ENCODE results near the gene SERTAD3. TPM values are rescaled to one million over a fixed set of nuclear protein-coding genes. Genes with fewer than 3 reads are reported as not detected.
"Not testable (repeated sequence)": the region's sequence is repeated elsewhere in the genome, so short reads cannot be mapped to it uniquely, and the experiment has no call there.

The SERTAD3 gene
- total and polyA plus RNA-seq, 2 donors (not counting 3 experiments of a cell fraction or from before 2014, with no cell fraction given) = 13.3 to 29.9 TPM

- BruUV-seq (replicated peaks) = no TSS peak
- no peak for TF ChIP-seq POLR2A (IDR thresholded peaks at IDR 0.05; ENCODE audit: low read depth, low read length)
- TF ChIP-seq FOS (IDR thresholded peaks at IDR 0.05; ENCODE audit: borderline replicate concordance, insufficient read depth, low read length) = no peak
- TF ChIP-seq POLR2AphosphoS5 (IDR thresholded peaks at IDR 0.05; ENCODE audit: insufficient read depth, low read depth, low read length) = no peak
- TF ChIP-seq GATA2 (IDR thresholded peaks at IDR 0.05; ENCODE audit: insufficient read depth, insufficient read length, low read depth, low read length) = no peak
- TF ChIP-seq CTCF (IDR thresholded peaks at IDR 0.05; ENCODE audit: extremely low read depth in 1 of 2, insufficient read depth in 1 of 2, low read depth in 1 of 2, low read length in 2 of 2) = no peak
- no peak for TF ChIP-seq EZH2 (IDR thresholded peaks at IDR 0.05; ENCODE audit: borderline replicate concordance, low read depth, low read length, severe bottlenecking)
- TF ChIP-seq JUN (IDR thresholded peaks at IDR 0.05; ENCODE audit: borderline replicate concordance, insufficient read depth, insufficient read length, low read depth) = no peak
- TF ChIP-seq MYC (IDR thresholded peaks at IDR 0.05; ENCODE audit: low read depth, low read length) = no peak
- no peak for TF ChIP-seq MAX (IDR thresholded peaks at IDR 0.05; ENCODE audit: insufficient read depth, insufficient read length)
- CTCF ChIA-PET = interaction anchor here (2.0 kb wide), 1 partner anchor 11 kb away, joined by 6 read pairs; no protein-coding TSS in a partner anchor
Observed at GRCh38 chr19:40431698-40432097, 12.4 kb downstream of the SERTAD3 start.

GRCh38 chr19:40430242-40430641 is 13.9 kb downstream of the SERTAD3 start:
- CTCF ChIA-PET = interaction anchor here (0.6 to 2.0 kb wide), 4 partner anchors 9 to 34 kb away, joined by 3 to 6 read pairs (median 5); no protein-coding TSS in a partner anchor
- H3K27ac ChIP-seq (ENCODE audit: insufficient read depth, low read depth, low read length); H3K9me3 ChIP-seq (replicated peaks; ENCODE audit: control insufficient read depth, insufficient read depth, low read length); H2AFZ ChIP-seq (ENCODE audit: low read depth, low read length); BruUV-seq (replicated peaks); dilution Hi-C loops (cut with MboI; ENCODE audit: extremely low pct_ligation_motif_present, low sequenced_read_pairs); intact Hi-C loops (cut with micrococcal nuclease); H3K4me2 ChIP-seq (ENCODE audit: insufficient read depth, low read length); DNase-seq (ENCODE audit: low read depth, low spot score); H3K36me3 ChIP-seq (ENCODE audit: control insufficient read depth in 2 of 2, extremely low read depth in 1 of 2, insufficient read depth in 2 of 2, low read length in 2 of 2); POLR2A ChIA-PET; H3K4me3 ChIP-seq (replicated peaks in 1 of 3; ENCODE audit: insufficient read depth in 1 of 3, low read depth in 1 of 3, low read length in 3 of 3); H3K27me3 ChIP-seq (ENCODE audit: control insufficient read depth in 2 of 2, insufficient read depth in 2 of 2, low read length in 2 of 2); H3K9me1 ChIP-seq (replicated peaks; ENCODE audit: control insufficient read depth, extremely low read depth, insufficient read depth, low read length); H3K79me2 ChIP-seq (ENCODE audit: control insufficient read depth, insufficient read depth, low read length); FAIRE-seq; H4K20me1 ChIP-seq (replicated peaks; ENCODE audit: control insufficient read depth, extremely low read depth, insufficient read depth, low read length); H3K9ac ChIP-seq (replicated peaks; ENCODE audit: extremely low read depth, insufficient read depth, low read length): not testable (repeated sequence)
- peaks cover 16% of the 10 kb centered on the region for H3K4me1 ChIP-seq (ENCODE audit: control insufficient read depth, extremely low read depth, insufficient read depth, low read length)

More at GRCh38 chr19:40431698-40432097, 12.4 kb downstream of the SERTAD3 start:
- no peaks in the 10 kb centered on the region for H3K79me2 ChIP-seq (ENCODE audit: control insufficient read depth, insufficient read depth, low read length)
- DNase-seq (ENCODE audit: low read depth, low spot score) (no peak), FAIRE-seq (no peak)
- no peaks in the 10 kb centered on the region for H4K20me1 ChIP-seq (replicated peaks; ENCODE audit: control insufficient read depth, extremely low read depth, insufficient read depth, low read length)
- no peak overlapping the region for H2AFZ ChIP-seq (ENCODE audit: low read depth, low read length)
- H3K9me1 ChIP-seq (replicated peaks; ENCODE audit: control insufficient read depth, extremely low read depth, insufficient read depth, low read length) = no peaks in the 10 kb centered on the region
- intact Hi-C loops (cut with micrococcal nuclease) (no loop called here), dilution Hi-C loops (cut with MboI; ENCODE audit: extremely low pct_ligation_motif_present, low sequenced_read_pairs) (no loop called here)
- H3K27ac ChIP-seq (ENCODE audit: insufficient read depth, low read depth, low read length) = no peak overlapping the region
- H3K36me3 ChIP-seq (ENCODE audit: control insufficient read depth in 2 of 2, extremely low read depth in 1 of 2, insufficient read depth in 2 of 2, low read length in 2 of 2) = no peaks in the 10 kb centered on the region
- peaks cover 13% of the 10 kb centered on the region for H3K4me1 ChIP-seq (ENCODE audit: control insufficient read depth, extremely low read depth, insufficient read depth, low read length)
- H3K4me3 ChIP-seq (replicated peaks in 1 of 3; ENCODE audit: insufficient read depth in 1 of 3, low read depth in 1 of 3, low read length in 3 of 3) = no peak overlapping the region
- H3K27me3 ChIP-seq (ENCODE audit: control insufficient read depth in 2 of 2, insufficient read depth in 2 of 2, low read length in 2 of 2) = no peaks in the 10 kb centered on the region
- H3K4me2 ChIP-seq (ENCODE audit: insufficient read depth, low read length) = no peak overlapping the region
- POLR2A ChIA-PET = no interaction called here
- H3K9ac ChIP-seq (replicated peaks; ENCODE audit: extremely low read depth, insufficient read depth, low read length) = no peak overlapping the region
- no peaks in the 10 kb centered on the region for H3K9me3 ChIP-seq (replicated peaks; ENCODE audit: control insufficient read depth, insufficient read depth, low read length)

- CTCF ChIA-PET = interaction anchor here (2.8 kb wide), 1 partner anchor 123 kb away, joined by 11 read pairs; no protein-coding TSS in a partner anchor
- Histone ChIP-seq H3K4me1 (ENCODE audit: control insufficient read depth, extremely low read depth, insufficient read depth, low read length) (peaks cover 18% of the 10 kb centered on the region), H3K79me2 (ENCODE audit: control insufficient read depth, insufficient read depth, low read length) (peaks cover 20% of the 10 kb centered on the region)
- H3K4me2 ChIP-seq (ENCODE audit: insufficient read depth, low read length); DNase-seq (ENCODE audit: low read depth, low spot score); dilution Hi-C loops (cut with MboI; ENCODE audit: extremely low pct_ligation_motif_present, low sequenced_read_pairs); H4K20me1 ChIP-seq (replicated peaks; ENCODE audit: control insufficient read depth, extremely low read depth, insufficient read depth, low read length); H3K27me3 ChIP-seq (ENCODE audit: control insufficient read depth in 2 of 2, insufficient read depth in 2 of 2, low read length in 2 of 2); H3K36me3 ChIP-seq (ENCODE audit: control insufficient read depth in 2 of 2, extremely low read depth in 1 of 2, insufficient read depth in 2 of 2, low read length in 2 of 2); H3K9me1 ChIP-seq (replicated peaks; ENCODE audit: control insufficient read depth, extremely low read depth, insufficient read depth, low read length); BruUV-seq (replicated peaks); FAIRE-seq; H3K9ac ChIP-seq (replicated peaks; ENCODE audit: extremely low read depth, insufficient read depth, low read length); H3K4me3 ChIP-seq (replicated peaks in 1 of 3; ENCODE audit: insufficient read depth in 1 of 3, low read depth in 1 of 3, low read length in 3 of 3); POLR2A ChIA-PET; H3K9me3 ChIP-seq (replicated peaks; ENCODE audit: control insufficient read depth, insufficient read depth, low read length); H2AFZ ChIP-seq (ENCODE audit: low read depth, low read length); H3K27ac ChIP-seq (ENCODE audit: insufficient read depth, low read depth, low read length): not testable (repeated sequence)
- intact Hi-C loops (cut with micrococcal nuclease) = loop anchor here (5.0 kb wide), 1 partner anchor 596 kb away; the partner anchor contains the start of gene DYRK1B
Observed at GRCh38 chr19:40428197-40428596, 15.9 kb downstream of the SERTAD3 start.

Measured in endothelial cell of umbilical vein (primary cell).